A673 (cell line): ENCODE measurements around the gene FAM83F. TPM values are rescaled to one million over a fixed set of nuclear protein-coding genes. Genes with fewer than 3 reads are reported as not detected.

ENCODE experiments used
- BruUV-seq: library from RNA; stranded (reverse); fragments of 400-500 nt; replicated peaks from 2 replicates; lab custom pipeline; 2021; lab: Mats Ljungman, UMichigan
- CTCF ChIA-PET: fragments of 300-600 bp; sonication (Branson Sonifier 250); formaldehyde crosslinking; loops from one replicate; lab custom pipeline; 2022; ENCODE audit warnings: antibody characterized with exemption; lab: Charles Lee
- POLR2A ChIA-PET: fragments of 300-600 bp; sonication (Branson Sonifier 250); formaldehyde crosslinking; loops from one replicate; lab custom pipeline; 2022; ENCODE audit warnings: antibody characterized with exemption; ENCODE audit not compliant: low non-redundant PET; lab: Charles Lee
- DNase-seq: peaks from one replicate; pipeline ENCODE4 v3.0.0-alpha.2; 2015; ENCODE audit warnings: low spot score
- H3K27ac ChIP-seq: fragments of 200-600 bp; sonication (generic); 2 replicates; pipeline ENCODE4 v1.5.1; 2016; ENCODE audit warnings: mixed run types, low read depth, mild to moderate bottlenecking, mixed read lengths, antibody characterized with exemption, low read length; ENCODE audit not compliant: poor library complexity, severe bottlenecking
- H3K27me3 ChIP-seq: fragments of 200-600 bp; sonication (generic); replicated peaks from 2 replicates; pipeline ENCODE4 v1.6.1; 2017; ENCODE audit warnings: mixed run types, low read depth, mild to moderate bottlenecking, mixed read lengths, antibody characterized with exemption, low read length; ENCODE audit not compliant: insufficient read depth, poor library complexity
- H3K36me3 ChIP-seq: fragments of 200-600 bp; sonication (generic); 2 replicates; pipeline ENCODE4 v1.6.1; 2016; ENCODE audit warnings: mixed run types, mild to moderate bottlenecking, mixed read lengths, antibody characterized with exemption, low read length; ENCODE audit not compliant: insufficient read depth, poor library complexity, severe bottlenecking
- H3K4me1 ChIP-seq: fragments of 200-600 bp; sonication (generic); 2 replicates; pipeline ENCODE4 v1.6.1; 2017; ENCODE audit warnings: mixed run types, mild to moderate bottlenecking, mixed read lengths, antibody characterized with exemption, low read length; ENCODE audit not compliant: insufficient read depth, poor library complexity, severe bottlenecking
- H3K4me3 ChIP-seq: fragments of 200-600 bp; sonication (generic); 2 replicates; pipeline ENCODE4 v1.5.1; 2016; ENCODE audit warnings: low read depth, mixed run types, mild to moderate bottlenecking, mixed read lengths, low read length; ENCODE audit not compliant: poor library complexity, severe bottlenecking
- H3K9me3 ChIP-seq: fragments of 200-600 bp; sonication (generic); 2 replicates; pipeline ENCODE4 v1.6.1; 2016; ENCODE audit warnings: mixed run types, low read depth, mild to moderate bottlenecking, mixed read lengths, antibody characterized with exemption, low read length; ENCODE audit not compliant: poor library complexity, severe bottlenecking
- CTCF ChIP-seq: fragments of 300-800, 200-600 bp; sonication (generic); conservative IDR thresholded peaks from 2 replicates; pipeline ENCODE4 v1.5.1; 2017; ENCODE audit warnings: low read depth, mild to moderate bottlenecking, antibody characterized with exemption, low read length, moderate library complexity, mixed read lengths
- EZH2 ChIP-seq: fragments of 200-600 bp; sonication (generic); IDR thresholded peaks from 2 replicates; pipeline ENCODE4 v1.6.1; 2017; ENCODE audit warnings: borderline replicate concordance, low read depth, mild to moderate bottlenecking, mixed read lengths, antibody characterized with exemption, low read length; ENCODE audit not compliant: poor library complexity, severe bottlenecking
- intact Hi-C: fragments of 100-400 bp; cut with micrococcal nuclease; formaldehyde crosslinking; loops from one replicate; pipeline ENCODE4 v1.10.0; 2022; ENCODE audit not compliant: unreplicated experiment
- total RNA-seq: library from RNA; stranded (reverse); gene quantifications from 2 replicates; pipeline ENCODE4 v1.2.3, GENCODE V29; 2021

The FAM83F gene
- total RNA-seq, 1 experiment from 2014 or later = not detected

- intact Hi-C loops = loop anchor here (10.0 kb wide), 1 partner anchor 871 kb away; no protein-coding TSS in a partner anchor
- CTCF ChIA-PET = interaction anchor here (0.7 kb wide), 1 partner anchor 302 kb away, joined by 10 read pairs; no protein-coding TSS in a partner anchor
- BruUV-seq = TSS peak; percentile 63
These were observed 51.4 kb downstream of the FAM83F start for GRCh38 chr22:40046126-40046525.

GRCh38 chr22:40050258-40050657, 55.5 kb downstream of the FAM83F start:
- Histone ChIP-seq H3K27ac (no peak overlapping the region), H3K36me3 (no peaks in the 10 kb centered on the region), H3K4me3 (no peak overlapping the region), H3K27me3 (peaks cover 8% of the 10 kb centered on the region), H3K9me3 (no peaks in the 10 kb centered on the region), H3K4me1 (no peaks in the 10 kb centered on the region)
- DNase-seq = no peak
- no peak for TF ChIP-seq EZH2
- TF ChIP-seq CTCF = no peak
- ChIA-PET CTCF (no interaction called here), POLR2A (no interaction called here)
- BruUV-seq = no TSS peak
- intact Hi-C loops = no loop called here

More at GRCh38 chr22:40046126-40046525, 51.4 kb downstream of the FAM83F start:
- Histone ChIP-seq H3K27ac (no peak overlapping the region), H3K4me1 (peaks cover 26% of the 10 kb centered on the region), H3K9me3 (no peaks in the 10 kb centered on the region), H3K36me3 (no peaks in the 10 kb centered on the region), H3K27me3 (peaks cover 8% of the 10 kb centered on the region), H3K4me3 (peak overlapping the region; percentile 59)
- POLR2A ChIA-PET = no interaction called here
- no peak for DNase-seq
- TF ChIP-seq CTCF = no peak
- TF ChIP-seq EZH2 = no peak

- intact Hi-C loops = no loop called here
- Histone ChIP-seq H3K9me3 (no peaks in the 10 kb centered on the region), H3K4me3 (no peak overlapping the region), H3K27me3 (peaks cover 8% of the 10 kb centered on the region), H3K27ac (no peak overlapping the region), H3K4me1 (peaks cover 4% of the 10 kb centered on the region), H3K36me3 (no peaks in the 10 kb centered on the region)
- ChIA-PET CTCF (no interaction called here), POLR2A (no interaction called here)
- no peak for TF ChIP-seq EZH2
- no peak for TF ChIP-seq CTCF
- no peak for DNase-seq
- no TSS peak for BruUV-seq
These were observed 56.6 kb downstream of the FAM83F start for GRCh38 chr22:40051322-40051721.
